Heart left ventricle (tissue), 13 donors: ENCODE results near the gene CDC27.

Experiments
- CTCF ChIP-seq, 12 donors: fragments of 200-600 bp; sonication (generic) in 4 of 12; IDR thresholded peaks; one replicate each; pipeline versions ENCODE4 v1.5.0 to v1.8.0; 2018 to 2022; ENCODE audit warnings: antibody characterized with exemption in 12 of 12, mild to moderate bottlenecking in 5 of 12
- POLR2A ChIP-seq, 2 donors: fragments of 450-650 bp; IDR thresholded peaks; one replicate each; pipeline ENCODE4 v1.6.1; 2017; ENCODE audit warnings: antibody characterized with exemption in 2 of 2, mild to moderate bottlenecking in 2 of 2, moderate library complexity in 2 of 2
- donor health status: ischemic (EF 13 %, LVEDD 7.1; RV severe dilation, severe dysfunction).
- donor health status: DM: no; HTN: yes; CAD: no.
- donor health status: DM: no; HTN: no; CAD: no.
- donor health status: ischemic (EF 25% LVEDD 6.9; RV normal size, moderate dysfunction).
- donor health status: ischemic (EF 25% LVEDD 5.7; RV mildly dilated, moderate dysfunction).
- donor health status: ischemic (EF 35%, LVEDD 5.7; RV mildly dilated, moderate dysfunction).
- donor health status: nonischemic (EF 11% LVEDD 7.7; RV severe dilation, severe dysfunction).
- donor health status: DM: yes; HTN: yes; CAD: no.
- donor health status: PGD.
- donor health status: ischemic (EF 29% LVEDD 5.4; RV normal size, mild dysfunction).
- donor health status: nonischemic (EF 23%, LVEDD 6.1; RV moderate dilation, normal function).

- TF ChIP-seq POLR2A (IDR thresholded peaks at IDR 0.05), result no peak
- no peak for TF ChIP-seq CTCF (IDR thresholded peaks at IDR 0.05)
Observed at GRCh38 chr17:47223460-47223859, 34.4 kb upstream of the CDC27 start.
